Measurements from ENCODE around the gene PUSL1. TPM values are rescaled to one million over a fixed set of nuclear protein-coding genes. Genes with fewer than 3 reads are reported as not detected.

PUSL1 gene
- total RNA-seq, 1 experiment from 2014 or later, result 38.0 TPM

DNA sequence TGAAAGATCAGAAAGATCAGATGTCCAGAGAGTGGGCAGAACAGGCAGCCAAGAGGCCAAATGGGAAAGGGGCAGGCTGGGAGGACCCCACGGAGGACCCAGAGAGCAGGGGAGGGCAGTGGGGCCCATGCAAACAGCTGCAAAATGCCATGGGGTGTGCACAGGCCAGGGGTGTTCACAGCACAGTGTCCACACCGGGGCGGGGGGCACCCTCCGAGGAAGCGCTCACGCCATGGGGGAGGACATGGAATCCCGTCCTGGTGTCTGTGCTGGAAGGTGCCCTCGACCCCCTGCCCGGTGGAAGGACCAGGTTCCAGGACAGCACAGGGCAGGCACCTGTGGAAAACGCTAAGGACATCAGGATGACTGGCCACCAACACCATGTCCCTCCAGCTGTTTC is 14.6 kb downstream of the PUSL1 start:
- WGBS (ENCODE audit: extremely low coverage, insufficient read length, low lambda C conversion rate), result no CpG with 5 or more reads among the region's 10 CpGs
- no peak for TF ChIP-seq CTCF (conservative IDR thresholded peaks at IDR 0.05)
- H3K27me3 Mint-ChIP-seq (ENCODE audit: low read depth), result no peaks in the 10 kb centered on the region
- H2AK5ac ChIP-seq (ENCODE audit: insufficient read length, low read length), result no peak overlapping the region
- H3K27me3 ChIP-seq (ENCODE audit: insufficient read depth, low read length), result no peaks in the 10 kb centered on the region
- peaks cover 8% of the 10 kb centered on the region for H3K23me2 ChIP-seq (ENCODE audit: insufficient read length, low read depth, low read length, poor library complexity, severe bottlenecking)
- H3K36me3 Mint-ChIP-seq (ENCODE audit: insufficient read depth in 1 of 3, low read depth in 3 of 3), result peaks cover 12 to 33% (median 28%) of the 10 kb centered on the region in 3 experiments; a peak in 6 of 7 replicates
- no peak overlapping the region for H2BK120ac ChIP-seq (ENCODE audit: low read depth, low read length, poor library complexity, severe bottlenecking)
- H3K4me2 ChIP-seq (ENCODE audit: insufficient read depth, insufficient read length, low read length), result no peak overlapping the region
- H3K9me3 ChIP-seq (ENCODE audit: control insufficient read depth, low read depth, low read length), result no peaks in the 10 kb centered on the region
- H3K23ac ChIP-seq (ENCODE audit: insufficient read length, low read depth, low read length), result no peak overlapping the region
- H3K27ac Mint-ChIP-seq, result peak overlapping the region in 1 of 3 experiments; percentile 78; a peak in 1 of 7 replicates
- no peak overlapping the region for H2BK15ac ChIP-seq (ENCODE audit: low read depth, low read length)
- H3K9ac ChIP-seq (ENCODE audit: extremely low read depth, insufficient read length, low read length), result no peak overlapping the region
- no peak overlapping the region for H3K27ac ChIP-seq (ENCODE audit: insufficient read length, low read depth, low read length)
- no peak overlapping the region for H3K18ac ChIP-seq (ENCODE audit: insufficient read length, low read depth, low read length)
- H3K4me1 Mint-ChIP-seq, result peaks cover 2 to 14% of the 10 kb centered on the region in 2 experiments
- H4K91ac ChIP-seq (ENCODE audit: insufficient read length, low read depth, low read length), result no peak overlapping the region
- peak overlapping the region; percentile 80 to 88 for H3K4me3 Mint-ChIP-seq
- H2BK12ac ChIP-seq (ENCODE audit: insufficient read length, low read depth, low read length), result no peak overlapping the region
- H3T11ph ChIP-seq (ENCODE audit: low read length), result no peak overlapping the region
- H3K56ac ChIP-seq (ENCODE audit: insufficient read length, low read depth, low read length), result no peak overlapping the region
- H4K8ac ChIP-seq (replicated peaks; ENCODE audit: insufficient read length, low read depth, low read length), result no peak overlapping the region
- H2BK5ac ChIP-seq (ENCODE audit: insufficient read length, low read length), result no peak overlapping the region
- no peak overlapping the region for H3K4ac ChIP-seq (ENCODE audit: low read depth, low read length)
- H3K4me1 ChIP-seq (ENCODE audit: insufficient read depth, low read length), result no peaks in the 10 kb centered on the region
- no peaks in the 10 kb centered on the region for H3K9me3 Mint-ChIP-seq
- H3K79me2 ChIP-seq (ENCODE audit: insufficient read depth, low read length), result peaks cover 17% of the 10 kb centered on the region; the same call in 1 of the 2 replicates
- H2BK20ac ChIP-seq (ENCODE audit: low read depth, low read length, poor library complexity, severe bottlenecking), result no peak overlapping the region
- H3K79me1 ChIP-seq (ENCODE audit: insufficient read depth, low read depth, low read length, poor library complexity, severe bottlenecking), result peaks cover 8% of the 10 kb centered on the region
- no peak overlapping the region for H3K14ac ChIP-seq (ENCODE audit: insufficient read depth, low read length)
- no peak overlapping the region for H4K5ac ChIP-seq (ENCODE audit: insufficient read length, low read depth, low read length)
- H2AFZ ChIP-seq (ENCODE audit: low read length), result no peak overlapping the region
- peaks cover 5% of the 10 kb centered on the region for H4K20me1 ChIP-seq (ENCODE audit: control insufficient read depth, insufficient read depth, insufficient read length)
- DNase-seq, result no peak

All from H9 (cell line).